ENCODE data around the gene CCDC160. TPM values are rescaled to one million over a fixed set of nuclear protein-coding genes. Genes with fewer than 3 reads are reported as not detected.
"Not testable (repeated sequence)": the region's sequence is repeated elsewhere in the genome, so short reads cannot be mapped to it uniquely, and the experiment has no call there.

The CCDC160 gene
- total and polyA plus RNA-seq, 2 experiments from 2014 or later: 0.47 to 1.9 TPM

DNA sequence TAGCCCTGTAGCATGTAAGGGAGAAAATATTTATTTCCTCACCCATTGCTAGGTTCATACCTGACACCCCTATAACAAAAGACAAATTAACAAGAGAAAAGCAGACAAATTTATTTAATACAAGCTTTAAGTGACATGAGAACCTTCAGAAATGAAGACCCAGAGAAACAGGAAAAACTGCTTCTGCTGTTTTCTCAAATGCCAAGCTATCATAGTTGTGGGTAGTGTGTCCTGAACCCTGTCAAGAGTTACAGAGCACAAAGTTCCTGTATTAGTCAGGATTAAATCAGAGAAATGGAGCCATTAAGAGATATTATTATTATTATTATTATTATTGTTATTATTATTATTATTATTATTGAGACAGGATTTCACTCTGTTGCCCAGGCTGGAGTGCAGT is 17.5 kb downstream of the CCDC160 start:
- H3K4me3 ChIP-seq: no peak overlapping the region
- DNase-seq (ENCODE audit: low spot score): no peak
- no peak overlapping the region for H2AFZ ChIP-seq
- H3K4me1 ChIP-seq (ENCODE audit: insufficient read depth): no peaks in the 10 kb centered on the region
- no peaks in the 10 kb centered on the region for H3K9me3 ChIP-seq (ENCODE audit: low read depth)
- H3K4me2 ChIP-seq: no peak overlapping the region
- no peaks in the 10 kb centered on the region for H3K79me2 ChIP-seq
- H4K20me1 ChIP-seq (ENCODE audit: insufficient read depth, poor library complexity, severe bottlenecking): no peaks in the 10 kb centered on the region
- H3K27ac ChIP-seq: no peak overlapping the region
- TF ChIP-seq EZH2phosphoT487 (IDR thresholded peaks at IDR 0.05; ENCODE audit: low read depth, severe bottlenecking, unreplicated experiment): no peak
- no peak for TF ChIP-seq EZH2 (IDR thresholded peaks at IDR 0.05; ENCODE audit: borderline replicate concordance)
- TF ChIP-seq CTCF (IDR thresholded peaks at IDR 0.05; ENCODE audit: poor library complexity): no peak
- H3K36me3 ChIP-seq (replicated peaks; ENCODE audit: insufficient read depth, low read depth): no peaks in the 10 kb centered on the region
- H3K9me2 ChIP-seq (replicated peaks; ENCODE audit: insufficient read depth): no peaks in the 10 kb centered on the region
- no peaks in the 10 kb centered on the region for H3K27me3 ChIP-seq

- no peak for TF ChIP-seq EZH2phosphoT487 (IDR thresholded peaks at IDR 0.05; ENCODE audit: low read depth, severe bottlenecking, unreplicated experiment)
- TF ChIP-seq CTCF (IDR thresholded peaks at IDR 0.05; ENCODE audit: poor library complexity): no peak
- TF ChIP-seq EZH2 (IDR thresholded peaks at IDR 0.05; ENCODE audit: borderline replicate concordance): no peak
- 85% methylated on average over 5 of the region's 5 CpGs for WGBS (ENCODE audit: low lambda C conversion rate, missing lambda C conversion rate)
- no peak overlapping the region for H3K4me2 ChIP-seq
- H3K36me3 ChIP-seq (replicated peaks; ENCODE audit: insufficient read depth, low read depth): no peaks in the 10 kb centered on the region
- H3K27me3 ChIP-seq: no peaks in the 10 kb centered on the region
- H2AFZ ChIP-seq: no peak overlapping the region
- no peaks in the 10 kb centered on the region for H4K20me1 ChIP-seq (ENCODE audit: insufficient read depth, poor library complexity, severe bottlenecking)
- H3K79me2 ChIP-seq: no peaks in the 10 kb centered on the region
- no peak for DNase-seq (ENCODE audit: low spot score)
- no peaks in the 10 kb centered on the region for H3K9me2 ChIP-seq (replicated peaks; ENCODE audit: insufficient read depth)
- H3K4me3 ChIP-seq: no peak overlapping the region
- no peaks in the 10 kb centered on the region for H3K4me1 ChIP-seq (ENCODE audit: insufficient read depth)
- no peaks in the 10 kb centered on the region for H3K9me3 ChIP-seq (ENCODE audit: low read depth)
- H3K27ac ChIP-seq: no peak overlapping the region
These were observed 18.6 kb downstream of the CCDC160 start for GRCh38 chrX:134255555-134255954.

- Histone ChIP-seq H3K9me3 (ENCODE audit: low read depth) (no peaks in the 10 kb centered on the region), H3K9me2 (replicated peaks; ENCODE audit: insufficient read depth) (no peaks in the 10 kb centered on the region), H3K27me3 (no peaks in the 10 kb centered on the region), H3K79me2 (no peaks in the 10 kb centered on the region), H4K20me1 (ENCODE audit: insufficient read depth, poor library complexity, severe bottlenecking) (no peaks in the 10 kb centered on the region), H3K4me3 (no peak overlapping the region), H3K4me2 (no peak overlapping the region), H3K27ac (no peak overlapping the region), H2AFZ (no peak overlapping the region), H3K36me3 (replicated peaks; ENCODE audit: insufficient read depth, low read depth) (no peaks in the 10 kb centered on the region), H3K4me1 (ENCODE audit: insufficient read depth) (no peaks in the 10 kb centered on the region)
- 86% methylated on average over 2 of the region's 2 CpGs for WGBS (ENCODE audit: low lambda C conversion rate, missing lambda C conversion rate)
- no peak for TF ChIP-seq CTCF (IDR thresholded peaks at IDR 0.05; ENCODE audit: poor library complexity)
- TF ChIP-seq EZH2phosphoT487 (IDR thresholded peaks at IDR 0.05; ENCODE audit: low read depth, severe bottlenecking, unreplicated experiment): no peak
- no peak for TF ChIP-seq EZH2 (IDR thresholded peaks at IDR 0.05; ENCODE audit: borderline replicate concordance)
- DNase-seq (ENCODE audit: low spot score): no peak
These were observed 19.7 kb downstream of the CCDC160 start for GRCh38 chrX:134256684-134257083.

DNA sequence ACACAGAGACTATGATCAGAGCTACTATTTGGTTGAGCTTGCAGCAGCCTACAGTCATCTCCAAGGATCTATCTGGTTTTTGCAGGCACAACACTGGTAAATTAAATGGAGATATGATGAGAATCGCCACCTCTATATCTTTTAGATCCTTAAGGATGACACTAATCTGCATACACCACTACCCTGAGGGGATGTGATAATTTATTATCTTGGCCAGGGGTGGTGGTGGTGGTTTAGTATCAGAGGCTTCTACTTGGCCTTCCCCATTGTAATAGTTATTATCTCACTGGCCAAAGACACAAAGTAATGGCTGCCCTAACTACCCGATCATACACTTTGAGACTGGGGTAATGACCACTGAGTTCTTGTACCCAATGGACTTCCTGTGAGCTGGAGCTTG is 21.2 kb downstream of the CCDC160 start:
- no peaks in the 10 kb centered on the region for H4K20me1 ChIP-seq (ENCODE audit: insufficient read depth, poor library complexity, severe bottlenecking)
- TF ChIP-seq CTCF (IDR thresholded peaks at IDR 0.05; ENCODE audit: poor library complexity): no peak
- no peak for TF ChIP-seq EZH2 (IDR thresholded peaks at IDR 0.05; ENCODE audit: borderline replicate concordance)
- TF ChIP-seq EZH2phosphoT487 (IDR thresholded peaks at IDR 0.05; ENCODE audit: low read depth, severe bottlenecking, unreplicated experiment): no peak
- H3K9me3 ChIP-seq (ENCODE audit: low read depth): no peaks in the 10 kb centered on the region
- H3K4me3 ChIP-seq: no peak overlapping the region
- H3K4me2 ChIP-seq: no peak overlapping the region
- no peaks in the 10 kb centered on the region for H3K4me1 ChIP-seq (ENCODE audit: insufficient read depth)
- H3K79me2 ChIP-seq: no peaks in the 10 kb centered on the region
- no peak overlapping the region for H3K27ac ChIP-seq
- DNase-seq (ENCODE audit: low spot score): no peak
- no peak overlapping the region for H2AFZ ChIP-seq
- no peaks in the 10 kb centered on the region for H3K27me3 ChIP-seq
- WGBS (ENCODE audit: low lambda C conversion rate, missing lambda C conversion rate): 77% methylated on average over 2 of the region's 2 CpGs
- no peaks in the 10 kb centered on the region for H3K36me3 ChIP-seq (replicated peaks; ENCODE audit: insufficient read depth, low read depth)
- no peaks in the 10 kb centered on the region for H3K9me2 ChIP-seq (replicated peaks; ENCODE audit: insufficient read depth)

- not testable (repeated sequence) for H3K9me2 ChIP-seq (replicated peaks; ENCODE audit: insufficient read depth); DNase-seq (ENCODE audit: low spot score); H3K9me3 ChIP-seq (ENCODE audit: low read depth); H3K4me2 ChIP-seq; H3K27ac ChIP-seq; H4K20me1 ChIP-seq (ENCODE audit: insufficient read depth, poor library complexity, severe bottlenecking); H3K79me2 ChIP-seq; H3K36me3 ChIP-seq (replicated peaks; ENCODE audit: insufficient read depth, low read depth); H3K4me3 ChIP-seq; H3K27me3 ChIP-seq; H2AFZ ChIP-seq; H3K4me1 ChIP-seq (ENCODE audit: insufficient read depth)
- 95% methylated on average over 17 of the region's 28 CpGs for WGBS (ENCODE audit: low lambda C conversion rate, missing lambda C conversion rate)
These were observed 49.0 kb downstream of the CCDC160 start for GRCh38 chrX:134285934-134286333.
